Sigmoid colon (tissue), 3 donors: Measurements from ENCODE around the gene SUPT3H.

Experiments
- CTCF ChIP-seq, 4 experiments: fragments of 450-650 bp in 3 of 4; fragments of 200-600 bp in 1 of 4; IDR thresholded peaks; one replicate each; pipeline ENCODE4 v1.5.1; 2016 to 2019; ENCODE audit warnings: antibody characterized with exemption in 4 of 4, mild to moderate bottlenecking in 3 of 4, moderate library complexity in 2 of 4
- POLR2A ChIP-seq, 2 donors: fragments of 450-650 bp; IDR thresholded peaks; one replicate each; pipeline ENCODE4 v1.6.1; 2016; ENCODE audit warnings: antibody characterized with exemption in 2 of 2, mild to moderate bottlenecking in 2 of 2, moderate library complexity in 2 of 2

DNA sequence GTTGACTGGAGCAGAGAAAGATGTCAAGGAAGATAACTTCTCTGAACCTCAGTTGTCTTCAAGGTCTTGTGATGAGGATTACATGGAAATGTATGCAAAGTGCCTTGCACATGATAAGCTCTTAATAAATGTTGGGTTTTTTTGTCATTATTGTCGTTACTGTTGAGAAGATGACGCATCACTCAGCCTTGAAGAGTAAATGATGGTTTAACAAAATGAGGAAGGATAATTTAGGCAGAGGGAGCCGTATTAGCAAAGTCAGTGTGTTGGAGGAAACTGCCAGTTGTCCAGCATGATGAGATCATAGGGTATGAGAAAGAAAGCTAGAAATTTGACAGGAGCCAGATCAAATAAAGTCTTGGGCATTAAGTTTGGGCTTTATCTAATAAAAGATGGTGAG, 8.8 kb upstream of the SUPT3H start:
- no peak for TF ChIP-seq CTCF (IDR thresholded peaks at IDR 0.05)
- TF ChIP-seq POLR2A (IDR thresholded peaks at IDR 0.05): no peak
